Midbrain (tissue), 1 donor: ENCODE data around the gene DHRS3.
A peak's percentile ranks its signal among the peaks of the same experiment; 100 is the strongest.

Source experiments
- DNase-seq: peaks from one replicate; lab custom pipeline; 2025; lab: John Stamatoyannopoulos, UW

The DHRS3 gene

GRCh38 chr1:12598974-12599373 is 19.0 kb downstream of the DHRS3 start:
- no peak for DNase-seq

GRCh38 chr1:12597792-12598191 is 20.2 kb downstream of the DHRS3 start:
- DNase-seq: no peak

GRCh38 chr1:12596007-12596821 is 21.8 kb downstream of the DHRS3 start:
- peak; percentile 54 for DNase-seq

GRCh38 chr1:12595757-12596006 is 22.3 kb downstream of the DHRS3 start:
- DNase-seq: no peak

GRCh38 chr1:12594966-12595756 is 22.8 kb downstream of the DHRS3 start:
- DNase-seq: peak; percentile 59

- DNase-seq: no peak
Measured at GRCh38 chr1:12594490-12594889, 23.5 kb downstream of the DHRS3 start.

- DNase-seq: peak; percentile 36
Measured at GRCh38 chr1:12593621-12594066, 24.4 kb downstream of the DHRS3 start.

- no peak for DNase-seq
Measured at GRCh38 chr1:12592496-12592895, 25.5 kb downstream of the DHRS3 start.

GRCh38 chr1:12591267-12591938 is 26.6 kb downstream of the DHRS3 start:
- DNase-seq: no peak

- DNase-seq: no peak
Measured at GRCh38 chr1:12588695-12589094, 29.3 kb downstream of the DHRS3 start.

- DNase-seq: no peak
Measured at GRCh38 chr1:12587981-12588640, 29.9 kb downstream of the DHRS3 start.

- no peak for DNase-seq
Measured at GRCh38 chr1:12585951-12586942, 31.8 kb downstream of the DHRS3 start.

- DNase-seq: no peak
Measured at GRCh38 chr1:12585536-12585935, 32.5 kb downstream of the DHRS3 start.

GRCh38 chr1:12584900-12585525 is 33.0 kb downstream of the DHRS3 start:
- no peak for DNase-seq

GRCh38 chr1:12583484-12583883 is 34.5 kb downstream of the DHRS3 start:
- DNase-seq: no peak

- DNase-seq: no peak
Measured at GRCh38 chr1:12582649-12583048, 35.4 kb downstream of the DHRS3 start.

- no peak for DNase-seq
Measured at GRCh38 chr1:12581179-12581578, 36.8 kb downstream of the DHRS3 start.

GRCh38 chr1:12580054-12580887 is 37.7 kb downstream of the DHRS3 start:
- DNase-seq: no peak

GRCh38 chr1:12578860-12579422 is 39.1 kb downstream of the DHRS3 start:
- no peak for DNase-seq
